AG09309 (cell line): ENCODE measurements around the gene MAGEA9.
"Not testable (repeated sequence)": the region's sequence is repeated elsewhere in the genome, so short reads cannot be mapped to it uniquely, and the experiment has no call there.

Experiments
- DNase-seq: peaks from one replicate; pipeline ENCODE4 v3.0.0-alpha.2; 2010; ENCODE audit warnings: low read depth
- H3K4me3 ChIP-seq: 2 replicates; pipeline ENCODE4 v1.5.1; 2011; ENCODE audit warnings: mild to moderate bottlenecking, low read depth, low read length, moderate library complexity; ENCODE audit not compliant: control insufficient read depth
- CTCF ChIP-seq: IDR thresholded peaks from 2 replicates; pipeline ENCODE4 v1.5.1; 2011; ENCODE audit warnings: mild to moderate bottlenecking, low read depth, low read length, inconsistent platforms; ENCODE audit not compliant: insufficient read depth, control insufficient read depth; ENCODE audit errors: missing control alignments

The MAGEA9 gene

GRCh38 chrX:149781727-149782126 is at the start of gene MAGEA9:
Gene MAGEA9 (plus strand): TSS chrX:149781930. CDS start chrX:149786211, 4,281 bp downstream.
- H3K4me3 ChIP-seq, DNase-seq: not testable (repeated sequence)

GRCh38 chrX:149742269-149742668 is 39.5 kb upstream of the MAGEA9 start:
- H3K4me3 ChIP-seq, DNase-seq: not testable (repeated sequence)

- not testable (repeated sequence) for H3K4me3 ChIP-seq, DNase-seq
Observed at GRCh38 chrX:149746390-149747007, 35.2 kb upstream of the MAGEA9 start.

GRCh38 chrX:149757206-149758067 is 24.3 kb upstream of the MAGEA9 start:
- DNase-seq, result no peak
- no peak for TF ChIP-seq CTCF
- H3K4me3 ChIP-seq, result no peak overlapping the region

- TF ChIP-seq CTCF, result no peak
- no peak for DNase-seq
- no peak overlapping the region for H3K4me3 ChIP-seq
Observed at GRCh38 chrX:149758068-149758714, 23.5 kb upstream of the MAGEA9 start.

- H3K4me3 ChIP-seq, DNase-seq: not testable (repeated sequence)
Observed at GRCh38 chrX:149758715-149759078, 23.0 kb upstream of the MAGEA9 start.

GRCh38 chrX:149759824-149760223 is 21.9 kb upstream of the MAGEA9 start:
- DNase-seq, result no peak
- H3K4me3 ChIP-seq, result no peak overlapping the region
- no peak for TF ChIP-seq CTCF

GRCh38 chrX:149760965-149761364 is 20.8 kb upstream of the MAGEA9 start:
- no peak for DNase-seq
- H3K4me3 ChIP-seq, result no peak overlapping the region
- TF ChIP-seq CTCF, result no peak

- not testable (repeated sequence) for H3K4me3 ChIP-seq
Observed at GRCh38 chrX:149761858-149762674, 19.7 kb upstream of the MAGEA9 start.

More at GRCh38 chrX:149761858-149762674, 19.7 kb upstream of the MAGEA9 start:
- DNase-seq, result not testable (repeated sequence)
